PC-3 (cell line): ENCODE measurements around the gene AP4B1.

ENCODE experiments used
- CTCF ChIP-seq: fragments of 300-600 bp; sonication (generic); conservative IDR thresholded peaks from 2 replicates; pipeline ENCODE4 v1.5.1; 2017; ENCODE audit warnings: antibody characterized with exemption, low read depth, mild to moderate bottlenecking, low read length
- EZH2 ChIP-seq: fragments of 300-600 bp; sonication (generic); IDR thresholded peaks from one replicate; pipeline ENCODE4 v1.6.1; 2017; ENCODE audit warnings: antibody characterized with exemption, mild to moderate bottlenecking, low read length; ENCODE audit not compliant: unreplicated experiment

DNA sequence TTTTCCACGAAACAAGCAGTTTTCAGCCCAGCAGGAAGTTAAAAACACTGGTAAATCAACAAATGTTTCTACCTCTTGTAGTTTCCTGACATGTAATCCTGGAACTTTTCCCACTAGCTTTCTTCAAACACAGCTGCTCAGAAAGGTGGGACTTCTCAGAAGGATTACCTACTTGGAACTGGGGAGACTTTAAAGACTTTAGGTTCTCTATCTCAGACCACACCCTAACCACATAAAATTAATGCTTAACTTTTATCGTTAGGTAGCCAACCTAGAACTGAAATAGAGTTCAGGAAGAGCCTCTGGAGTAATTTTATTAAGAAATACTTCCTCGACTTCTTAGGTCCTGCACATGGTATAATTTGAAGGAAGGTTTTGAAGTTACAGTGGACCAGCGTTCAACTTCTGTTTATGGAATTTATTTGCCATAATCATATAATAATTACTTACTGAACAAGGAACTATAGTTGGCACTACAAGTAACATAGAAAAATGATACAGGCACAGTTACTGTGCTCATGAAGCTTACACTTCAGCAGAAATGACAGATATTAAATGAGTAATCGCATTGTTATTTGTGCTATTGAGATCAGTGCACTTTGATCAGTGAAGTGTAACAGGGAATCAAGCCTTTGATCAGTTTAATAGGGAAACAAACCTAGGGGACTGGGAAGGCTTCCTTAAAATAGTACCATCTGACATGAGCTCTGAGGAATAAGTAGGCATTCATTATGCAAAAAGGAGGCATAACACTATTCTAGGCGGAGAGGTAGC, 17.0 kb downstream of the AP4B1 start, which contains the start of gene BCL2L15:
- TF ChIP-seq EZH2 (no peak), CTCF (no peak)
